HG02759 (cell line): ENCODE data around the gene KRTAP4-8.
"Not testable (repeated sequence)": the region's sequence is repeated elsewhere in the genome, so short reads cannot be mapped to it uniquely, and the experiment has no call there.

Experiments
- ATAC-seq: cut with Tn5 transposase; IDR thresholded peaks from one replicate; pipeline ENCODE4 v1.9.1; 2021; ENCODE audit warnings: mild to moderate bottlenecking, moderate library complexity; ENCODE audit not compliant: unreplicated experiment

Gene KRTAP4-8

DNA sequence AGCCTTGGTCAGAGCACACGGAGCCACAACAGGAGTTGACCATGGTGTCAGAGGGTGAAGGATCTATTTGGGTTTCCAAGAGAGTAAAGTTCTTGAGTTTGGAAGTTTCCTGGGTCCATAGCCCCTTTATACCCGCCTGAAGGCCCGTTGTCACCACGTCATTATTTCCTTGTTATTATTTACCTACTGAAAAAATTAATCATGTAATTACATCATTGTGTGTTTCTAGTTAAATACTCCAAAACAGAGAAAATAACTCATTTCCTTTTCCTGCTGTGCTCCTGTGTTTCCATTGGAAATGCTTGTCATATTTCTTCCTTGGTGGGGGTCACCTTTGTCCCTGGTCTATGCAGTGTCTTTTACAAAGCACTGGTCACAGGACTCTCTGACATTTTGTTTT lies at the start of gene KRTAP4-8:
TSS of gene KRTAP4-8 (minus strand) at position 101 of the 400 bp plus-strand sequence. CDS start at position 43, 58 bp downstream.
- ATAC-seq, result no peak

DNA sequence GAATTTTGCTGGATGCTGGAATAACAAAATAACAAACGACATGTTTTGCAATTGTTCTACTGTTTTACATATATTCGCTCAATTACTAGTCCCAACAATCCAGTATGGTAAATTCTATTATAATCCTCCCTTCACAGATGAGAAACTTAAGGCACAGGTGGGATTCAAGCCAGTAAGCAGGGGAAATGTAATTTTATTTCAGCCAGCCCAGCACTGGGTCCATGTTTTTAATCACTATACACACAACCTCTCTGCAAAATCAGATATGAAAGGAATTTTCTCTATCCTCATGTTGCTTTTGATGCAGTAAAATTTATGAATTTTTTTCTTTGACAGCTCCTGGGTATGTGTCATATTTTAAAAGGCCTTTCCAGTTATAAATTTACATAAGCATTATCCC lies 47.3 kb upstream of the KRTAP4-8 start:
- ATAC-seq, result no peak

DNA sequence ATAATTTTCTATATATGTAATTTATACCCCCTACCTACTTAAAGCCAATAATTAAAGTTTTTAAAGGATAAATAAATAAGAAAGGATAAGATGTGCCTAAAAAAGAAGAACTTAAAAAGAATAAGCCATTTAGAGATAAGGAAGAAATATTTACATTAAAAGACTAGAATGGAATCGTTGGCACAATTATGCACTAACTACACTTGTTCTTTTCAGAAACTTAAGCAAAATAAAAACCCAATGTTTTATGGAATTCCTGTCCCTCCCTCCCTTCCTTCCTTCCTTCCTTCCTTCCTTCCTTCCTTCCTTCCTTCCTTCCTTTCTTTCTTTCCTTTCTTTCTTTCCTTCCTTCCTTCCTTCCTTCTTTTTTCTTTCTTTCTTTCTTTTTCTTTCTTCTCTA lies 46.9 kb upstream of the KRTAP4-8 start:
- no peak for ATAC-seq

GRCh38 chr17:41141361-41141760 lies 43.4 kb upstream of the KRTAP4-8 start:
- ATAC-seq, result no peak

DNA sequence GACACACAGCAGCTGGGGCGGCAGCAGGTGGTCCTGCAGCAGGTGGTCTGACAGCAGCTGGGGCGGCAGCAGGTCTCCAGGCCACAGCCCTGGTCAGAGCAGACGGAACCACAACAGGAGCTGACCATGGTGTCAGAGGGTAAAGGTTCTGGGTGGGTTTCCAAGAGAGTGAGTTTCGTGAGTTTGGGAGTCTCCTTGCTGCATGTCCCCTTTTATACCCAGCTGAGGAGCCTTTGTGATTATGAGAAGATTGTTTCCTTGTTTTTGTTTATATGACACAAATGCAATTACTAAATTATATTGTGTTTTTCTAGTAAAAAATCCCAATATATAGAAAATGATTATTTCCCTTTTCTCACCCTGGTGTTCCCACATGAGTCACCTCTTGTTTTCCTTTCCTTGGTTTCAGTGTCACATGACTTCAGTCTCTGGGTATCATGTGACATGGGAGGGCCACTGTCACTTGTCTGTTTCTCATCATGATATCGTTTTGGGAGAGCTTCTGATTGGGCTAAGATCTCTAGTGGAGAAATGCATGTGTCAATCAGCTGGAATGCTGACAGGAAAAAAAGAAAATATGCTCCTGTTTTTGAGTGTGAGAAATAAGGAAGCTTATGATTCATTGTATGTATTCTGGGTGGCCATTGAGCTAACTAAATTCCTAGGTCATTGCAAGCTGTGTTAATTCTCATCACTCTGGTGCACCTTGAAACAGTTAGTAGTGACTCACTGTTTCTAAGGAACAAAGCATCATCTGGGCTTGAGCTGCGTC lies 42.6 kb upstream of the KRTAP4-8 start, which contains the start of gene KRTAP4-6:
TSS of gene KRTAP4-6 (minus strand) at position 185 of the 772 bp plus-strand sequence. CDS start at position 128, 57 bp downstream.
- no peak for ATAC-seq

- ATAC-seq, result not testable (repeated sequence)
Observed at GRCh38 chr17:41139865-41140264, 41.9 kb upstream of the KRTAP4-8 start.

DNA sequence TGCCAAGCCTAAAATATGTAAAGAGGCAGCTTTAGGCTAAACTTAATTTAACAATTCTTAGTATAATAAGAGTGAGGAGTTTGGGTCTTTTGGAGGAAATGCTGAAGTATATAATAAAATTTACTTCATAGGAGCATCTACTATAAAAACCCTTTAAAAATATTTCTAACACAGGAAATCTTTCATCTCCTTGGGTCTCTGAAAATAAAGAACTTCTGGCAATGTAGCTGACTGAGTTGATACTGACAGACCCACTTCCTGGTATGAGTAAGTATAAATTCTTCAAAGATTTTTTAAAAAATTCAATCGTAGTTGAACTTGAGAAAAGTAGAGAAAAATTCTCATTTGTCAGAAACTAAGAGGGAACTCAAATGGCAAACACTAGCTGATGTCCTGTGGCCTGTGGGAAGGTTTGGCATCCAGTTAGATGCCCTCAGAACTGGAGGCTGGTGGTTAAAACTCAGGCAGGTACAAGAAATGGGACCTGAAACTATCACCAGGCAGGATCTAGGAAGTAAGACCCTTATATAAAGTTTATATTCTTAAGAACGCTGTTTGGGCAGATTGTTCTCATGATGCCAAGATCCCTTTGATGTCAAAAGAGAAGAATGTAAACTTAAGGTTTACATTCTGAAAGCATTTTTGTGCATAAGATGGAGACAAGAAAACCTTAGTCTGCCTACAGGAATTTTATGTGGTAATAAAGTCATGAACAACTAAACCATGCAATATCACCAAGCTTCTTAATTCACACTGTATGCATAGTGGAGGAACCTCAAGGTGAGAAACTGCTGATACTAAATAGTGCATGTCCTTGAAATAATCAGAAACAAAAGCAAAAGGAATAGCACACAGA lies 36.2 kb upstream of the KRTAP4-8 start:
- ATAC-seq, result no peak

- ATAC-seq, result no peak
Observed at GRCh38 chr17:41131979-41132378, 34.0 kb upstream of the KRTAP4-8 start.

GRCh38 chr17:41127371-41127770 lies 29.4 kb upstream of the KRTAP4-8 start:
- no peak for ATAC-seq

DNA sequence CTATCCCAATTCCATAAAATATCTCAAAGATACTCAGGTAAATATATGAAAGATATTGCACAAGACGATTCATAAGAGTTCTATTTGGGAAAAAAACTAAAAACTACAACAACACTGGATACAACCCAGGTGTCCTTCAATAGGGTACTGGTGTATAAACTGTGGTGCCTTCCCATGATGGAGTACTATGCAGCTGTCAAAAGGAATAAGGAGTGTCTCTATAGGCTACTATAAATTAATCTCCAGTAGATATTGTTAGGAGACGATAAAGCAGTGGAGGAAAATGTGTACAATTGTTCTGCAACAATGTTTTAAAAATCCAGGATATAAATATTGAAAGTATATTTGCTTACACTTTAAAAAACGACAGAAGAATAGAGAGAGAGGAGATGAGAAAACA lies 28.5 kb upstream of the KRTAP4-8 start:
- no peak for ATAC-seq

GRCh38 chr17:41125064-41125463 lies 27.1 kb upstream of the KRTAP4-8 start:
- ATAC-seq, result no peak

GRCh38 chr17:41123991-41124371 lies 26.0 kb upstream of the KRTAP4-8 start, which contains the start of gene KRTAP4-12:
Gene KRTAP4-12 (minus strand): TSS chr17:41124182. CDS start chr17:41124122, 60 bp downstream.
- ATAC-seq, result not testable (repeated sequence)

- ATAC-seq, result not testable (repeated sequence)
Observed at GRCh38 chr17:41123292-41123990, 25.5 kb upstream of the KRTAP4-8 start.

GRCh38 chr17:41121742-41122141 lies 23.8 kb upstream of the KRTAP4-8 start:
- no peak for ATAC-seq

- ATAC-seq, result not testable (repeated sequence)
Observed at GRCh38 chr17:41119696-41120690, 22.1 kb upstream of the KRTAP4-8 start.

- no peak for ATAC-seq
Observed at GRCh38 chr17:41118721-41119120, 20.8 kb upstream of the KRTAP4-8 start.

DNA sequence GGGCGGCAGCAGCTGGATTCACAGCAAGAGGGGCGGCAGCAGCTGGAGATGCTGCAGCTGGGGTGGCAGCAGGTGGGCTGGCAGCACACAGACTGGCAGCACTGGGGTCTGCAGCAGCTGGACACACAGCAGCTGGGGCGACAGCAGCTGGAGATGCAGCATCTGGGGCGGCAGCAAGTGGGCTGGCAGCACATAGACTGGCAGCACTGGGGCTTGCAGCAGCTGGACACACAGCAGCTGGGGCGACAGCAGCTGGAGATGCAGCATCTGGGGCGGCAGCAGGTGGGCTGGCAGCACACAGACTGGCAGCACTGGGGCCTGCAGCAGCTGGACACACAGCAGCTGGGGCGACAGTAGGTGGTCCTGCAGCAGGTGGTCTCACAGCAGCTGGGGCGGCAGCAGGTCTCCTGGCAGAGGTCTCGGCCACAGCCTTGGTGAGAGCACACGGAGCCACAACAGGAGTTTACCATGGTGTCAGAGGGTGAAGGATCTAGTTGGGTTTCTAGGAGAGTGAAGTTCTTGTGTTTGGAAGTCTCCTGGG lies 20.0 kb upstream of the KRTAP4-8 start, which contains the start of gene KRTAP4-11:
TSS of gene KRTAP4-11 (minus strand) at position 528 of the 541 bp plus-strand sequence. CDS start at position 470, 58 bp downstream.
- not testable (repeated sequence) for ATAC-seq

GRCh38 chr17:41116297-41116696 lies 18.4 kb upstream of the KRTAP4-8 start:
- ATAC-seq, result no peak

- ATAC-seq, result no peak
Observed at GRCh38 chr17:41111151-41111885, 13.4 kb upstream of the KRTAP4-8 start.
